Astrocyte (in vitro differentiated cells and primary cell): ENCODE measurements around the gene EMP3.

ENCODE experiments used
- CTCF ChIP-seq: IDR thresholded peaks from 2 replicates; pipeline ENCODE4 v1.5.1; 2011; ENCODE audit warnings: low read depth, mild to moderate bottlenecking, inconsistent platforms, low read length, moderate library complexity; ENCODE audit not compliant: insufficient read depth
- EZH2 ChIP-seq: IDR thresholded peaks from 2 replicates; pipeline ENCODE4 v1.6.1; 2012; ENCODE audit warnings: mild to moderate bottlenecking, low read length, inconsistent platforms; ENCODE audit not compliant: insufficient read depth

DNA sequence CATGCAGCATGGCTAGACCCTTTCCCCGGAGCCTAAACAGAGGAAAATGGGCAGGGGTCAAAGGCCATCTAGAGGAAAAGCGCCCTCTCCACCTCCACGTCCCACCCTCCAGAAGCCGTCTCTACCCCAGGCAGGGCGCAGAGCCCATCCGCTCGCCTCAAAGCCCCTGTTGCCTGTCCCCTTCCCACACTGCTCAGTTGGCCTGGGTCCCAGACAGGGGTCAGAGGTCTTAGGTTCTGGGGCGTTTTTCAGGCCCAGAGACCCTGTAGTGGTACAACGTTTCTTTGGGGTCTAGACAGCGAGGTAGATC lies 38.1 kb downstream of the EMP3 start:
- no peak for TF ChIP-seq CTCF
- TF ChIP-seq EZH2: no peak
